AG09309 (cell line): ENCODE data around the gene TSPOAP1.
A peak's percentile ranks its signal among the peaks of the same experiment; 100 is the strongest.

Experiments used
- DNase-seq: peaks from one replicate; pipeline ENCODE4 v3.0.0-alpha.2; 2010; ENCODE audit warnings: low read depth
- H3K4me3 ChIP-seq: 2 replicates; pipeline ENCODE4 v1.5.1; 2011; ENCODE audit warnings: mild to moderate bottlenecking, low read depth, low read length, moderate library complexity; ENCODE audit not compliant: control insufficient read depth
- TF ChIP-seq, protein P1 (sequence below): IDR thresholded peaks from 2 replicates; pipeline ENCODE4 v1.5.1; 2011; ENCODE audit warnings: mild to moderate bottlenecking, low read depth, low read length, inconsistent platforms; ENCODE audit not compliant: insufficient read depth, control insufficient read depth; ENCODE audit errors: missing control alignments

TSPOAP1 gene

DNA sequence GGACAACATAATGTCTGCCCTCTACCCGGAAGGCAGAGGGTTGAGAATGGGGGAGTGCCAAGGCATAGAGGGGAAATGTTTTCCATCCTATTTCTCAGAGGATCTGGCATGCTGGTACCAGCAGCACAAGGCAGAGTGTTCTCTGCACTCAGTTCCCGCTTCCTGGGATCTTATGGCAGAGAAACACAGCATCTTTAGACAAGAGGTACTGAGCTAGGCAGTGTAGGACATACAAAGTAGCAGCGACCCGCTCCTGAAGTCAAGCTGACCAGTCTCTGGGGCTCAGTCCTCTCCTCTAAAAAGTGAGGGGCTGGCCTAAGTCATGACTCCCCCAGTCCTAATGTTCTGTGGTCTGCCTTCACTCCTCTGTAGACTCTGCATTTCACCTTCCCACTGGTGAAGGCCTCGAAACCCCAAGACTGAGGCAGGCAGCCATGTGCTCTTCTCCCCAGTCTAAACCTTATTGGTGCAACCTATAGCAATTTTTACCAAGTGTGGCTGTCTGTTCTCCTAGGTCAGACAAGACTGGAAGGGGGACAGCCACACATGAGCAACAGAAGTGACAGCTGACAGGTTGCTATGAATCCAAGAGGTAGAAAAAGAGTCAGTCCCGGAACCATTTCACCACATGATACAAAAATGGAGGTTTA, 11.3 kb upstream of the TSPOAP1 start:
- DNase-seq = no peak
- no peak overlapping the region for H3K4me3 ChIP-seq
- TF ChIP-seq, protein P1, sequence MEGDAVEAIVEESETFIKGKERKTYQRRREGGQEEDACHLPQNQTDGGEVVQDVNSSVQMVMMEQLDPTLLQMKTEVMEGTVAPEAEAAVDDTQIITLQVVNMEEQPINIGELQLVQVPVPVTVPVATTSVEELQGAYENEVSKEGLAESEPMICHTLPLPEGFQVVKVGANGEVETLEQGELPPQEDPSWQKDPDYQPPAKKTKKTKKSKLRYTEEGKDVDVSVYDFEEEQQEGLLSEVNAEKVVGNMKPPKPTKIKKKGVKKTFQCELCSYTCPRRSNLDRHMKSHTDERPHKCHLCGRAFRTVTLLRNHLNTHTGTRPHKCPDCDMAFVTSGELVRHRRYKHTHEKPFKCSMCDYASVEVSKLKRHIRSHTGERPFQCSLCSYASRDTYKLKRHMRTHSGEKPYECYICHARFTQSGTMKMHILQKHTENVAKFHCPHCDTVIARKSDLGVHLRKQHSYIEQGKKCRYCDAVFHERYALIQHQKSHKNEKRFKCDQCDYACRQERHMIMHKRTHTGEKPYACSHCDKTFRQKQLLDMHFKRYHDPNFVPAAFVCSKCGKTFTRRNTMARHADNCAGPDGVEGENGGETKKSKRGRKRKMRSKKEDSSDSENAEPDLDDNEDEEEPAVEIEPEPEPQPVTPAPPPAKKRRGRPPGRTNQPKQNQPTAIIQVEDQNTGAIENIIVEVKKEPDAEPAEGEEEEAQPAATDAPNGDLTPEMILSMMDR = no peak

DNA sequence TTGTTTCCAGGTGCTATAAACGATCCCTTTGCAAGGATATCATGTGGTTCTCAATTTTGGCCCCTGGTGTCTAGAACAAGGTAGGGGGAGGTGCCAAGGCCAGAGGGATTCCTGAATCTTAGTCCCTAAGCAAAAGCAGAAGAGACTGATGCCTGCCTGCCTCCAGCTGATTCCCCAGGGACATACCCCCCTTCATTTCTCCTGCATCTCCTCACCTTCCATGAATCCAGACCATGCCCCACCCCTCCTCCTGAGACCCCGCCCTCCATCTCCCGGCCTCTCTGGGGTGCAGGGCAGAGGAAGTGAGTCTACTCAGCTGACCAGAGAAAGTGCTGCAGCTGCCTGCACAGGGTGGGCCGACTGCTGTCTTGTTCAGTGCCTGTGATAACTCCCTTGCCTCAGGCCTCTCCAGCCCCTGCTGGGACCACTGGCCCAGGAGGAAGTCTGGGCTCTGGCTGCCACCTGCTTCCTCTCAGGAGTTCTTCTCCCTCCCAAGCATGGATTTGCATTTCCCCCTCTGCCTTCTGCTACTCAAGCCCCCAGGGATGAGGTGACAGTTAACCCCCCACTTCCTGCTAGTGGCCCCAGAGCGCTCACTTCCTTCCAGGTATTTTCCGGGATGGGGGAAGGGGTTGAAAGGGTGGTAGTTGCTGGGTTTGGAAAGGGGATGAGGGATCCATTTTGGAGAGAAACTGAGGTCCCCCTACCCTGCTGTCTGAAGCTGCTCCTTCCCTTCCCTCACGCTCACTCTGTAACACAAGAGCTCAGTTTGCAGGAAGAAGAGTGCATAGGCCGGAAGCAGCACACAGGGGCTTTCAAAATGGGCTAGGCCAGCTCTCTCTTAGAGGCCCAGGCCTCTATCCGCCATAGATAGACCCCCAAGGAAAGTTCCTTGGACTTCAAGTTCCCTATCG, 10.5 kb upstream of the TSPOAP1 start:
- H3K4me3 ChIP-seq = no peak overlapping the region; the same call in 1 of the 2 replicates
- TF ChIP-seq, protein P1 = no peak

DNA sequence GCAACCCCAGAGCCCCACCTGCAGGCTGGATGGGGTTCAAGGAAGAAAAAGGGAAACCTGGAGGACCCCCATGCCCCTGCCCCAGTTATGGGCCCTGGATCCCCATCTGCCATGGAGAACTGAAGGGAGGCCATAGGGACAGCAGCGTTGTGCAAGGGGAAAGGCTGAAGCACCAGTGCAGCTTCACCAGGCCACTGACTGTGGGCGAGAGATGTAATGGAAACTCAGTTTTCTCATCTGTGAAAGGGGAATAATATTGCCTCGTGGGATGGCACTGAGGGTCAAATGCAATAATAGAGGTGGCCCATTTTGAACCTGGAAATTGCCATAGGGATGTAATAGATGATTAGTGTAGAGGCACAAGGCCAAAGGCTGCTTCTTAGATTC, 9.9 kb upstream of the TSPOAP1 start:
- H3K4me3 ChIP-seq = no peak overlapping the region
- TF ChIP-seq, protein P1 = no peak
- DNase-seq = no peak

More for the DNA sequence above, 10.5 kb upstream of the TSPOAP1 start:
- DNase-seq = no peak

DNA sequence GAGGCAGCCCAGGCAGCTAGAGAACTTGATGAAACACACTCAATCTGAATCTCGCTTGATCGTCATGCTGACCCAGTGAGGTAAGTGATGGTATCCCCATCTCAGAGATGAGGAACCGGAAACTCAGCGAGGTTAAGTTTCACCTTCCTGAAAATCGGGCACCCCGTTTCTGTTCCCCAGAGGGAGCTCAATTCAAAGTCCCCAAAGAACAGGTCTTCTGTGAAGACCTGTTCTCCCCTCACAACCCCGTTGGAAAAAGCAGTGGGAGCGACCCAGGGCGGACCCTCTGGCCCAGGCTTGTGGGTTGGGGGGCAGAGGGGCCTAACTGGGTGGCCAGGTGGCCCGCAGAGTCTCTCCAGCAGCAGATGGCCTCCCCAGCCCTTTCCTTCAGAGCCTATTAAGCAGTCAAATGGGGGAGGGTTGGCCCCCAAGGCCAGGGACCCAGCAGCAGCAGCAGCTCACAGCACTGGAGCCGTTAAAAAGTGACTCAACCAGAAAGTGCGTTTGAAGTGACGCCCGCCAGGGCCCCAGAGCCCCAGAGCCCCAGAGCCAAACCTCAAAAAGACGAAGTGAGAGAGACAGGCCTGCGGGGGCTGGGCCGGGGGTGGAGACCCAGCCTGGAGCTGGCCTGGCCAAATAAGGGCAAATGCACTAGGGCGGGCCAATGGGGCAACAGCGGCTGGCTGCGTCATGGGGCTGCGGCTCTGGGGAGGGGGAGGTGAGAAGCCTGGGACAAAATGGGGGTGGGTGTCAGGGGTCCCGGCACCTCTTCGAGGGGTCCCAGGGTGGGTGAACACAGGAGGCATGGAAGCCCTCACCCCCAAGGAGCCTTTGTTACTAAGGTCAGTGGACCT, 9.2 kb upstream of the TSPOAP1 start:
- TF ChIP-seq, protein P1 = peak; percentile 4
- no peak overlapping the region for H3K4me3 ChIP-seq
- peak; percentile 24 for DNase-seq

DNA sequence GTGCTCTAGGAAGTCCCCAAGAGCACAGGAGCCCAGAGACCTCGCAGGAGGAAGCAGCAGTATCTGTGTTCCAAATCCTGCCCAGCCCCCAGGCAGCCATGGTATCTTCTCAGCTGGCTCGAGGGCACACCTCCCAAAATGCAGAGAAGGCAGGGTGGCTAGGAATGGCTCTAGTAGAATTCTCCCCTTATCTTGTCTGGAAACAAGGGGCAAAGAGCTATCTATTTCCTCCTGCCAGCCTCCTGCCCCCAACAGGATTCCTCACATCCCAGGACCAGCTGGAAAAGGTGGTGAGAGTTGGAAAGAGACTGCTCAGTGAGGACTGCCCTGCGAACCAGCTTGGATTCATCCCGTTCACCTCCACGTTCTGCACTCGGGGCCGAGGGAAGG, 8.6 kb upstream of the TSPOAP1 start:
- TF ChIP-seq, protein P1 = no peak
- DNase-seq = no peak
- H3K4me3 ChIP-seq = no peak overlapping the region

DNA sequence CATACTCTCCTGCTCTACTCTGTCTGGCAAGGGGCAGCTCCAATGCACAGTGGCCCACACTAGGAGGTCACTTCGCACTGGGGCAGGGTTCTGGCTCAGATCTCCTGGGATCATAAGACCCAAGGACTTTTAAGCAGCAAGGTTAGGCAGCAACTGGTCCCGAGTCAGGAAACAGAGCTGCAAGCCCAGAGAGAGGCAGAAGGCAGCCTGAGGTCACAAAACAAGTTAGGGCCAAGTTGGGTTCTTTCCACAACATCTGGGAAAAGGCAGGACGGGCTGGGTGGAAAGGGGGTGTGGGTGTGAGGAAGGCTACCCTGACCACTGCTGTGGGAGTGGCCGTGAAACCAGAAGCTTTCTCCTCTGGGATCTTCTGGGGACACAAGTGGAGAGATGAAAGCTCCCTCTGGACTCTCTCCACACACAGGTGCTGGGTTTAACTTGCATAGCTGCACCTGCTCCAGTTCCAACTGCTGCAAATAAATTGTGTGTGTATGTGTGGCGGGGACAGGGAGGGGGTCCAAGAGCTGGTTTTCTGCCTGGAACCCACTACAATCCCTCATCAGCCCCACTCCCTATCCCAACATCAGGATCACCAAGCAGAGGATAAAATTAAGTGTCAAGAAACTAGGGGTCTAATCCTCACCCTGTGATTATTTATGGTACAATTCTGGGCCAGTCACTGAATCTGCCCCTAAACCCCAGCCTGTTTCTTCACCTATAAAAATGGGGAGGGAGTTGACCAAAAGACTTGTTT, 8.0 kb upstream of the TSPOAP1 start:
- no peak for DNase-seq
- H3K4me3 ChIP-seq = no peak overlapping the region
- TF ChIP-seq, protein P1 = no peak
